Breast epithelium (tissue), 4 donors: ENCODE measurements around the gene TRPV6. TPM values are rescaled to one million over a fixed set of nuclear protein-coding genes. Genes with fewer than 3 reads are reported as not detected.
A peak's percentile ranks its signal among the peaks of the same experiment; 100 is the strongest.

Experiments used
- DNase-seq, 2 donors: peaks; one replicate each; pipeline ENCODE4 v3.0.0-alpha.2; 2019; ENCODE audit warnings: low spot score in 2 of 2
- H3K27ac ChIP-seq, 2 donors: fragments of 200-600 bp; sonication (generic) in 1 of 2; one replicate each; pipeline ENCODE4 v1.5.1; 2016 to 2019; ENCODE audit warnings: mild to moderate bottlenecking in 1 of 2
- H3K27me3 ChIP-seq, 2 donors: fragments of 200-600 bp; sonication (generic) in 1 of 2; one replicate each; pipeline versions ENCODE4 v1.5.1 to v1.6.0; 2017 to 2019; ENCODE audit warnings: control low read depth in 1 of 2, mild to moderate bottlenecking in 1 of 2
- H3K36me3 ChIP-seq: fragments of 200-600 bp; one replicate; pipeline ENCODE4 v1.5.1; 2019
- H3K4me1 ChIP-seq, 2 donors: fragments of 200-600 bp; sonication (generic); one replicate each; pipeline ENCODE4 v1.5.1; 2016 to 2019; ENCODE audit warnings: control low read depth in 1 of 2
- H3K4me3 ChIP-seq, 3 donors: fragments of 200-600 bp; sonication (generic); 1 replicate in 2 of 3; 2 replicates in 1 of 3; pipeline ENCODE4 v1.5.1; 2016 to 2019; ENCODE audit warnings: mild to moderate bottlenecking in 3 of 3, moderate library complexity in 2 of 3
- H3K9me3 ChIP-seq, 2 donors: fragments of 200-600 bp; sonication (generic) in 1 of 2; one replicate each; pipeline ENCODE4 v1.5.1; 2016 to 2019; ENCODE audit warnings: control low read depth in 1 of 2
- POLR2A ChIP-seq: fragments of 450-650 bp; IDR thresholded peaks from one replicate; pipeline ENCODE4 v1.6.1; 2016; ENCODE audit warnings: antibody characterized with exemption, mild to moderate bottlenecking, moderate library complexity
- POLR2AphosphoS5 ChIP-seq, 3 donors: sonication (generic); formaldehyde crosslinking; IDR thresholded peaks; one replicate each; pipeline ENCODE4 v1.6.1; 2017; ENCODE audit warnings: antibody characterized with exemption in 3 of 3
- intact Hi-C: fragments of 100-400 bp; cut with DNase I; formaldehyde crosslinking; loops from one replicate; pipeline ENCODE4 v1.15.1; 2023; ENCODE audit warnings: low total_unique reads
- total RNA-seq, 3 donors: library from RNA; depleted of rRNA; stranded (reverse); fragments of >200 nt; gene quantifications; one replicate each; pipeline ENCODE4 v1.1.0, GENCODE V29; 2016
- TF ChIP-seq, protein P1 (sequence below), 3 donors: fragments of 450-650 bp; IDR thresholded peaks; one replicate each; pipeline ENCODE4 v1.5.1; 2016 to 2017; ENCODE audit warnings: antibody characterized with exemption in 3 of 3, mild to moderate bottlenecking in 3 of 3, moderate library complexity in 3 of 3

TRPV6 gene
- total RNA-seq, 3 donors from 2014 or later = under 0.01 to 19.8 (median 13.4) TPM

DNA sequence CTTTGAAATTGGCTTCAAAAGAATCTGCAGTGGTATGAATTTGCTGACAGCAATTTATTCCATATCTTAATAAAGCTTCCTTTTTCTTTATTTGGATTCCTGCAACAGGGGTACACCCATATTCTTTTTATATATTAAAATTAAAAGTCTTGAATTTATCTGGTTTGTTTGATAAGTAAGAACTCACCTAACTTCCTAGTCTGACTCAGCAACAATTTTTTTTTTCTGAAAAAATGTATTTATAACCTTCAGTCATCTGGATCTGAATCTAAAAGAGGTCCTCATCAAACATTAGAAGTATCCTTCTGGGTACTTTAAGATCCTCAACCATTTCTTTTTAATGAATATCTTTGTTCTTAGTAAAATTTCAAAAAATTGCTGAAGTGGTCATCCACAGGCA, 26.1 kb downstream of the TRPV6 start:
- no peaks in the 10 kb centered on the region for H3K9me3 ChIP-seq
- no peaks in the 10 kb centered on the region for H3K36me3 ChIP-seq
- no peak overlapping the region for H3K4me3 ChIP-seq
- no peak overlapping the region for H3K27ac ChIP-seq
- H3K4me1 ChIP-seq = no peaks in the 10 kb centered on the region
- no peak for DNase-seq
- intact Hi-C loops = no loop called here
- no peaks in the 10 kb centered on the region for H3K27me3 ChIP-seq
- TF ChIP-seq POLR2AphosphoS5 (IDR thresholded peaks at IDR 0.05) (no peak), POLR2A (no peak)
- TF ChIP-seq, protein P1, sequence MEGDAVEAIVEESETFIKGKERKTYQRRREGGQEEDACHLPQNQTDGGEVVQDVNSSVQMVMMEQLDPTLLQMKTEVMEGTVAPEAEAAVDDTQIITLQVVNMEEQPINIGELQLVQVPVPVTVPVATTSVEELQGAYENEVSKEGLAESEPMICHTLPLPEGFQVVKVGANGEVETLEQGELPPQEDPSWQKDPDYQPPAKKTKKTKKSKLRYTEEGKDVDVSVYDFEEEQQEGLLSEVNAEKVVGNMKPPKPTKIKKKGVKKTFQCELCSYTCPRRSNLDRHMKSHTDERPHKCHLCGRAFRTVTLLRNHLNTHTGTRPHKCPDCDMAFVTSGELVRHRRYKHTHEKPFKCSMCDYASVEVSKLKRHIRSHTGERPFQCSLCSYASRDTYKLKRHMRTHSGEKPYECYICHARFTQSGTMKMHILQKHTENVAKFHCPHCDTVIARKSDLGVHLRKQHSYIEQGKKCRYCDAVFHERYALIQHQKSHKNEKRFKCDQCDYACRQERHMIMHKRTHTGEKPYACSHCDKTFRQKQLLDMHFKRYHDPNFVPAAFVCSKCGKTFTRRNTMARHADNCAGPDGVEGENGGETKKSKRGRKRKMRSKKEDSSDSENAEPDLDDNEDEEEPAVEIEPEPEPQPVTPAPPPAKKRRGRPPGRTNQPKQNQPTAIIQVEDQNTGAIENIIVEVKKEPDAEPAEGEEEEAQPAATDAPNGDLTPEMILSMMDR (IDR thresholded peaks at IDR 0.05) = no peak

DNA sequence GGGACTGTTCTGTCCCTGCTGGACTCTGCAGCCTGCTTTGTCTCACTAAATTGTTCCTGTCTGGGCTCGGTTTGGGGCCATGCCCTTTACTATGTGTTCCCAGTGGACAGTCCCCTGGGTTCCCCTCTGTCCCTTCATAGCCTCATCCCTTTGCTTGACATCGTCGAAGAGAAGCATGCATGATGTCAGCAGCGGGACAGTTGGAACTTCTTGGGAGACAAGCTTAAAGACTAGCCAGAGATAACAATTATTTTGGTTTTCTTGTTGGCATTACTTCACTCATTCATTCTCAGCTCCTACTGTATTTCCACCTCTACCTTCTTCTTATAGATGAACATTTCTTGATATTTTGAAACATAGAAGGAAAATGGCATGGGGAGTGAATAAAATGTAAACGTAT, 27.9 kb downstream of the TRPV6 start:
- no peaks in the 10 kb centered on the region for H3K36me3 ChIP-seq
- no peak overlapping the region for H3K4me3 ChIP-seq
- intact Hi-C loops = no loop called here
- H3K27ac ChIP-seq = no peak overlapping the region
- H3K4me1 ChIP-seq = peaks cover 0 to 3% of the 10 kb centered on the region in 2 donors
- DNase-seq = no peak
- TF ChIP-seq, protein P1 (IDR thresholded peaks at IDR 0.05) = no peak
- TF ChIP-seq POLR2A = no peak
- TF ChIP-seq POLR2AphosphoS5 (IDR thresholded peaks at IDR 0.05) = no peak
- no peaks in the 10 kb centered on the region for H3K9me3 ChIP-seq
- no peaks in the 10 kb centered on the region for H3K27me3 ChIP-seq

DNA sequence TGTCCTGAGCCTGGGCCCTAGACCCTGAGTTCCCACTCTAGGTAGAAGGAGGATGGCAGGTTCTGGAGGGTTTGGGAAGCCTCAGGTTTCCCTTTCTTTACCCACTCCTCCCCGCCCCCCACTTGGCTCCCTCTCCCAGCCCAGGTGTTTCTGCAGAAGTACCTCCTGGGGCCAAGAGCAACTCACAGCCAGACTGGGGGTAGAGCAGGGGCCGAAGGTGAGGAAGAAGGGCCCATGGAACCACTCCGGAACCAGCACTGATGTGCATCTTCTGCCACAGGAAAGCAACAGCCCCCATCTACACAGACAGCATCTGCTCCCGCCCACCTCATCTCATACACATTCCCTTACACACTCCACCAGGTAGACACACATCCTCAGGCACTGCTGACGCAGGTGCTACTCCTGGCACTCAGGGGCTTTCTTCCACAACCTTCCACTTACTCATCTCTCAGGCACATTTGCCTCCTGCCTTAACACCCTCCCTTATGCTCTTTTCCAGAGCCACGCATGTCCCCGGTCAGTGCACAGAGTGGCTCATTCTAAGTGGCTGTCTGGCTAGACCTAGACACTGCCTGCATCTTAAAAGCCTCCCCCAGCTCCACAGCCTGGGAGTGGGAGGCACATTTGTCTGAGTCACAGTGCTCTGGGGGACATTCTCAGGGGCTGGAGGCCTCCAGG, 28.8 kb downstream of the TRPV6 start:
- H3K36me3 ChIP-seq = no peaks in the 10 kb centered on the region
- no peak overlapping the region for H3K27ac ChIP-seq
- no peak for DNase-seq
- TF ChIP-seq, protein P1 (IDR thresholded peaks at IDR 0.05) = no peak
- TF ChIP-seq POLR2A (no peak), POLR2AphosphoS5 (IDR thresholded peaks at IDR 0.05) (no peak)
- H3K4me1 ChIP-seq = peaks cover 0 to 3% of the 10 kb centered on the region in 2 donors
- intact Hi-C loops = no loop called here
- H3K4me3 ChIP-seq = no peak overlapping the region
- no peaks in the 10 kb centered on the region for H3K9me3 ChIP-seq
- no peaks in the 10 kb centered on the region for H3K27me3 ChIP-seq

- Histone ChIP-seq H3K36me3 (no peaks in the 10 kb centered on the region), H3K4me3 (peak overlapping the region; percentile 58 to 93 (median 75)), H3K4me1 (peaks cover 0 to 3% of the 10 kb centered on the region in 2 donors), H3K27ac (peak overlapping the region in 1 of 2 donors; percentile 82), H3K9me3 (no peaks in the 10 kb centered on the region), H3K27me3 (no peaks in the 10 kb centered on the region)
- intact Hi-C loops = no loop called here
- TF ChIP-seq POLR2A (no peak), POLR2AphosphoS5 (IDR thresholded peaks at IDR 0.05) (peak in 1 of 3 donors; percentile 39)
- peak in 1 of 2 donors; percentile 48 for DNase-seq
These were observed 29.6 kb downstream of the TRPV6 start for GRCh38 chr7:142855756-142856564.

- DNase-seq = no peak
- peaks cover 0 to 3% of the 10 kb centered on the region in 2 donors for H3K4me1 ChIP-seq
- intact Hi-C loops = no loop called here
- H3K9me3 ChIP-seq = no peaks in the 10 kb centered on the region
- H3K27me3 ChIP-seq = no peaks in the 10 kb centered on the region
- peak overlapping the region; percentile 58 to 93 (median 75) for H3K4me3 ChIP-seq
- TF ChIP-seq POLR2AphosphoS5 (IDR thresholded peaks at IDR 0.05) (no peak), POLR2A (no peak)
- TF ChIP-seq, protein P1 (IDR thresholded peaks at IDR 0.05) = no peak
- H3K36me3 ChIP-seq = no peaks in the 10 kb centered on the region
- H3K27ac ChIP-seq = peak overlapping the region; percentile 66 to 82
These were observed 30.3 kb downstream of the TRPV6 start for GRCh38 chr7:142855114-142855743.
